OCI-LY1 (cell line): ENCODE results near the gene AMZ1.

Source experiments
- H2AFZ ChIP-seq: fragments of 200-600 bp; sonication (generic), shearing (Covaris generic); 2 replicates; pipeline ENCODE4 v1.6.0; 2014; ENCODE audit warnings: antibody characterized with exemption, mild to moderate bottlenecking, low read length
- H3F3A ChIP-seq: fragments of 200-600 bp; sonication (generic), shearing (Covaris generic); 2 replicates; pipeline ENCODE4 v1.6.0; 2014; ENCODE audit warnings: mild to moderate bottlenecking, antibody characterized with exemption, low read length, moderate library complexity; ENCODE audit not compliant: insufficient read depth
- H3K27ac ChIP-seq: fragments of 200-600 bp; sonication (generic); 2 replicates; pipeline ENCODE4 v1.5.1; 2014; ENCODE audit warnings: low read length, mixed run types, mild to moderate bottlenecking, low read depth; ENCODE audit not compliant: poor library complexity, severe bottlenecking
- H3K27me3 ChIP-seq: fragments of 200-600 bp; sonication (generic); 2 replicates; pipeline ENCODE4 v1.6.0; 2014; ENCODE audit warnings: antibody characterized with exemption, mild to moderate bottlenecking, low read length, moderate library complexity; ENCODE audit not compliant: insufficient read depth
- H3K36me3 ChIP-seq: fragments of 200-600 bp; sonication (generic); 2 replicates; pipeline ENCODE4 v1.6.1; 2014; ENCODE audit warnings: mild to moderate bottlenecking, antibody characterized with exemption, low read length, moderate library complexity, mixed read lengths; ENCODE audit not compliant: insufficient read depth
- H3K4me1 ChIP-seq: fragments of 200-600 bp; sonication (generic); 2 replicates; pipeline ENCODE4 v1.5.1; 2014; ENCODE audit warnings: mild to moderate bottlenecking, low read length, moderate library complexity; ENCODE audit not compliant: insufficient read depth, severe bottlenecking
- H3K4me2 ChIP-seq: fragments of 200-600 bp; sonication (generic), shearing (Covaris generic); 2 replicates; pipeline ENCODE4 v1.6.1; 2014; ENCODE audit warnings: low read length
- H3K4me3 ChIP-seq: fragments of 200-600 bp; sonication (generic); 2 replicates; pipeline ENCODE4 v1.5.1; 2014; ENCODE audit warnings: low read length, low read depth, mild to moderate bottlenecking, mixed read lengths; ENCODE audit not compliant: poor library complexity, severe bottlenecking
- H3K79me2 ChIP-seq: fragments of 200-600 bp; shearing (Covaris generic); 2 replicates; pipeline ENCODE4 v1.6.1; 2016; ENCODE audit warnings: mixed run types, low read length, mixed read lengths; ENCODE audit not compliant: insufficient read depth
- H3K9ac ChIP-seq: fragments of 200-600 bp; sonication (generic), shearing (Covaris generic); 2 replicates; pipeline ENCODE4 v1.6.1; 2014; ENCODE audit warnings: mild to moderate bottlenecking, low read length, mixed read lengths
- H3K9me2 ChIP-seq: fragments of 200-600 bp; sonication (generic), shearing (Covaris generic); 2 replicates; pipeline ENCODE4 v1.6.1; 2014; ENCODE audit warnings: low read depth, mild to moderate bottlenecking, low read length, mixed read lengths
- H3K9me3 ChIP-seq: fragments of 200-600 bp; shearing (Covaris generic); 2 replicates; pipeline ENCODE4 v1.6.1; 2014; ENCODE audit warnings: low read length, mixed read lengths
- H4K20me1 ChIP-seq: fragments of 200-600 bp; sonication (generic), shearing (Covaris generic); 2 replicates; pipeline ENCODE4 v1.6.0; 2016; ENCODE audit warnings: mild to moderate bottlenecking, low read length; ENCODE audit not compliant: insufficient read depth
- CTCF ChIP-seq: fragments of 200-600 bp; sonication (generic), shearing (Covaris generic); IDR thresholded peaks from 2 replicates; pipeline ENCODE4 v1.5.1; 2017; ENCODE audit warnings: mild to moderate bottlenecking, antibody characterized with exemption, low read length, moderate library complexity, mixed read lengths
- EZH2 ChIP-seq: fragments of 200-600 bp; sonication (generic), shearing (Covaris generic); IDR thresholded peaks from 2 replicates; pipeline ENCODE4 v1.8.0; 2017; ENCODE audit warnings: borderline replicate concordance, mixed run types, mild to moderate bottlenecking, antibody characterized with exemption, low read length, moderate library complexity, mixed read lengths

Gene AMZ1

GRCh38 chr7:2698581-2699288, 10.7 kb downstream of the AMZ1 start:
- Histone ChIP-seq H3K4me1 (peaks cover 3% of the 10 kb centered on the region), H3K27me3 (peaks cover 7% of the 10 kb centered on the region; the same call in 1 of the 2 replicates), H3K4me2 (no peak overlapping the region), H3K9ac (no peak overlapping the region), H3K27ac (no peak overlapping the region), H4K20me1 (no peaks in the 10 kb centered on the region), H3K9me3 (no peaks in the 10 kb centered on the region), H2AFZ (no peak overlapping the region), H3K4me3 (no peak overlapping the region), H3K79me2 (no peaks in the 10 kb centered on the region), H3F3A (no peaks in the 10 kb centered on the region), H3K9me2 (no peaks in the 10 kb centered on the region), H3K36me3 (no peaks in the 10 kb centered on the region; the same call in 1 of the 2 replicates)
- no peak for TF ChIP-seq EZH2
- TF ChIP-seq CTCF = no peak

GRCh38 chr7:2699289-2699620, 11.3 kb downstream of the AMZ1 start:
- Histone ChIP-seq H3K27ac (no peak overlapping the region), H3K4me1 (peaks cover 3% of the 10 kb centered on the region), H3K79me2 (no peaks in the 10 kb centered on the region), H3F3A (no peaks in the 10 kb centered on the region), H3K4me2 (no peak overlapping the region), H3K27me3 (peaks cover 7% of the 10 kb centered on the region; the same call in 1 of the 2 replicates), H3K9me2 (no peaks in the 10 kb centered on the region), H3K4me3 (no peak overlapping the region), H3K9ac (no peak overlapping the region), H2AFZ (no peak overlapping the region), H3K9me3 (no peaks in the 10 kb centered on the region), H3K36me3 (no peaks in the 10 kb centered on the region; the same call in 1 of the 2 replicates), H4K20me1 (no peaks in the 10 kb centered on the region)
- TF ChIP-seq EZH2 (no peak), CTCF (no peak)

- Histone ChIP-seq H3K79me2 (no peaks in the 10 kb centered on the region), H4K20me1 (no peaks in the 10 kb centered on the region), H3F3A (no peaks in the 10 kb centered on the region), H2AFZ (no peak overlapping the region), H3K4me1 (peaks cover 3% of the 10 kb centered on the region), H3K9me2 (no peaks in the 10 kb centered on the region), H3K36me3 (no peaks in the 10 kb centered on the region; the same call in 1 of the 2 replicates), H3K4me3 (no peak overlapping the region), H3K27ac (no peak overlapping the region), H3K9ac (no peak overlapping the region), H3K27me3 (peaks cover 4% of the 10 kb centered on the region; the same call in 1 of the 2 replicates), H3K4me2 (no peak overlapping the region), H3K9me3 (no peaks in the 10 kb centered on the region)
- TF ChIP-seq CTCF (no peak), EZH2 (no peak)
Measured at GRCh38 chr7:2700141-2700850, 12.3 kb downstream of the AMZ1 start.
